GM12891 (cell line): ENCODE data around the gene TRIO.

Source experiments
- DNase-seq: peaks from one replicate; pipeline ENCODE4 v3.0.0; 2011; ENCODE audit warnings: low spot score; ENCODE audit not compliant: insufficient read length
- FAIRE-seq: peaks from 2 replicates; lab custom pipeline; 2011; peaks lifted over from hg19 to GRCh38; lab: Jason Lieb, UNC
- PAX5 ChIP-seq: IDR thresholded peaks from 2 replicates; pipeline ENCODE4 v1.6.1; 2011; ENCODE audit warnings: low read length, moderate library complexity, mild to moderate bottlenecking; ENCODE audit not compliant: insufficient read depth, severe bottlenecking
- POLR2A ChIP-seq: IDR thresholded peaks from 2 replicates; pipeline ENCODE4 v1.6.1; 2011; ENCODE audit warnings: low read depth, low read length, control low read depth
- POLR2AphosphoS5 ChIP-seq: IDR thresholded peaks from 2 replicates; pipeline ENCODE4 v1.6.1; 2011; ENCODE audit warnings: low read depth, low read length, control low read depth
- POU2F2 ChIP-seq: IDR thresholded peaks from 2 replicates; pipeline ENCODE4 v1.6.1; 2011; ENCODE audit warnings: low read depth, mild to moderate bottlenecking, control low read depth, low read length, moderate library complexity
- SPI1 ChIP-seq: IDR thresholded peaks from 2 replicates; pipeline ENCODE4 v1.6.1; 2011; ENCODE audit warnings: low read depth, low read length, control low read depth
- TAF1 ChIP-seq: IDR thresholded peaks from 2 replicates; pipeline ENCODE4 v1.6.1; 2011; ENCODE audit warnings: low read depth, low read length, control low read depth

Gene TRIO

GRCh38 chr5:14455814-14456321 lies 312.7 kb downstream of the TRIO start:
- DNase-seq: no peak

GRCh38 chr5:14457476-14457875 lies 314.3 kb downstream of the TRIO start:
- no peak for TF ChIP-seq POU2F2
- no peak for TF ChIP-seq POLR2AphosphoS5
- no peak for TF ChIP-seq POLR2A
- TF ChIP-seq SPI1: no peak
- TF ChIP-seq PAX5: no peak
- TF ChIP-seq TAF1: no peak
- no peak for FAIRE-seq
- DNase-seq: no peak

More at GRCh38 chr5:14455814-14456321, 312.7 kb downstream of the TRIO start:
- no peak for FAIRE-seq
- TF ChIP-seq POU2F2 (no peak), POLR2AphosphoS5 (no peak), POLR2A (no peak), PAX5 (no peak)

GRCh38 chr5:14458414-14458813 lies 315.3 kb downstream of the TRIO start:
- no peak for TF ChIP-seq PAX5
- TF ChIP-seq POLR2AphosphoS5: no peak
- TF ChIP-seq POLR2A: no peak
- TF ChIP-seq TAF1: no peak
- no peak for TF ChIP-seq SPI1
- TF ChIP-seq POU2F2: no peak
- DNase-seq (no peak), FAIRE-seq (no peak)

- TF ChIP-seq TAF1: no peak
- no peak for TF ChIP-seq POU2F2
- no peak for TF ChIP-seq POLR2A
- no peak for TF ChIP-seq SPI1
- no peak for TF ChIP-seq POLR2AphosphoS5
- no peak for DNase-seq
- FAIRE-seq: no peak
Measured at GRCh38 chr5:14460844-14461398, 317.8 kb downstream of the TRIO start.

- TF ChIP-seq PAX5 (no peak), SPI1 (no peak), POU2F2 (no peak), TAF1 (no peak), POLR2AphosphoS5 (no peak), POLR2A (no peak)
- FAIRE-seq: no peak
- no peak for DNase-seq
Measured at GRCh38 chr5:14462681-14463080, 319.5 kb downstream of the TRIO start.

GRCh38 chr5:14463629-14464028 lies 320.5 kb downstream of the TRIO start:
- no peak for TF ChIP-seq POLR2A
- no peak for TF ChIP-seq PAX5
- DNase-seq (no peak), FAIRE-seq (no peak)

GRCh38 chr5:14464096-14464495 lies 321.0 kb downstream of the TRIO start:
- DNase-seq (no peak), FAIRE-seq (no peak)
- TF ChIP-seq POLR2AphosphoS5 (no peak), PAX5 (no peak), POLR2A (no peak), SPI1 (no peak), POU2F2 (no peak), TAF1 (no peak)

GRCh38 chr5:14464671-14465070 lies 321.5 kb downstream of the TRIO start:
- TF ChIP-seq POLR2A (no peak), TAF1 (no peak), POU2F2 (no peak), PAX5 (no peak), POLR2AphosphoS5 (no peak), SPI1 (no peak)
- no peak for DNase-seq
- no peak for FAIRE-seq

GRCh38 chr5:14465116-14465515 lies 322.0 kb downstream of the TRIO start:
- TF ChIP-seq TAF1 (no peak), POLR2AphosphoS5 (no peak), POU2F2 (no peak), POLR2A (no peak), PAX5 (no peak), SPI1 (no peak)
- no peak for DNase-seq
- FAIRE-seq: no peak

- DNase-seq: no peak
- TF ChIP-seq POLR2A (no peak), PAX5 (no peak), POU2F2 (no peak), POLR2AphosphoS5 (no peak), SPI1 (no peak), TAF1 (no peak)
- no peak for FAIRE-seq
Measured at GRCh38 chr5:14465776-14466175, 322.6 kb downstream of the TRIO start.

GRCh38 chr5:14467251-14467650 lies 324.1 kb downstream of the TRIO start:
- TF ChIP-seq TAF1 (no peak), POLR2AphosphoS5 (no peak), POLR2A (no peak), POU2F2 (no peak), SPI1 (no peak), PAX5 (no peak)
- FAIRE-seq (no peak), DNase-seq (no peak)
